ENCODE measurements around the gene PLA2G6. TPM values are rescaled to one million over a fixed set of nuclear protein-coding genes. Genes with fewer than 3 reads are reported as not detected.
A peak's percentile ranks its signal among the peaks of the same experiment; 100 is the strongest.

Gene PLA2G6
- total RNA-seq, 4 donors from 2014 or later = 46.0 to 88.4 (median 64.8) TPM

GRCh38 chr22:38215156-38216038 lies 33.8 kb upstream of the PLA2G6 start:
- no peak for DNase-seq (ENCODE audit: low spot score in 2 of 2)
- TF ChIP-seq CTCF (IDR thresholded peaks at IDR 0.05) = no peak
- no peak for TF ChIP-seq POLR2A (IDR thresholded peaks at IDR 0.05)
- H3K4me3 ChIP-seq (ENCODE audit: low read depth, poor library complexity, severe bottlenecking) = no peak overlapping the region
- intact Hi-C loops (cut with DNase I; ENCODE audit: low total_unique reads) = loop anchor here (10.0 kb wide), 1 partner anchor 101 kb away; the partner anchor contains the start of gene BAIAP2L2
- 90 to 92% methylated on average over 11 of the region's 11 CpGs for WGBS, 2 donors

GRCh38 chr22:38214302-38215056 lies 32.8 kb upstream of the PLA2G6 start:
- DNase-seq (ENCODE audit: low spot score in 2 of 2) = peak in 1 of 2 donors; percentile 91
- no peak for TF ChIP-seq POLR2A (IDR thresholded peaks at IDR 0.05)
- no peak for TF ChIP-seq CTCF (IDR thresholded peaks at IDR 0.05)
- 41 to 51% methylated on average over 50 to 79 of the region's 81 CpGs for WGBS, 2 donors
- no peak overlapping the region for H3K4me3 ChIP-seq (ENCODE audit: low read depth, poor library complexity, severe bottlenecking)
- intact Hi-C loops (cut with DNase I; ENCODE audit: low total_unique reads) = loop anchor here (10.0 kb wide), 1 partner anchor 100 kb away; the partner anchor contains the start of gene BAIAP2L2

- DNase-seq (ENCODE audit: low spot score in 2 of 2) = no peak
- no peak overlapping the region for H3K4me3 ChIP-seq (ENCODE audit: low read depth, poor library complexity, severe bottlenecking)
- WGBS, 2 donors = 20 to 39% methylated on average over 6 to 8 of the region's 8 CpGs
Measured at GRCh38 chr22:38213990-38214301, 32.3 kb upstream of the PLA2G6 start.

GRCh38 chr22:38213319-38213989 lies 31.8 kb upstream of the PLA2G6 start:
- TF ChIP-seq CTCF (IDR thresholded peaks at IDR 0.05) (no peak), POLR2A (IDR thresholded peaks at IDR 0.05) (no peak)
- 89 to 90% methylated on average over 6 of the region's 6 CpGs for WGBS, 2 donors
- no peak for DNase-seq (ENCODE audit: low spot score in 2 of 2)
- intact Hi-C loops (cut with DNase I; ENCODE audit: low total_unique reads) = loop anchor here (10.0 kb wide), 1 partner anchor 99 kb away; the partner anchor contains the start of gene BAIAP2L2
- no peak overlapping the region for H3K4me3 ChIP-seq (ENCODE audit: low read depth, poor library complexity, severe bottlenecking)

More at GRCh38 chr22:38213990-38214301, 32.3 kb upstream of the PLA2G6 start:
- intact Hi-C loops (cut with DNase I; ENCODE audit: low total_unique reads) = loop anchor here (10.0 kb wide), 1 partner anchor 99 kb away; the partner anchor contains the start of gene BAIAP2L2
- TF ChIP-seq CTCF (IDR thresholded peaks at IDR 0.05) (no peak), POLR2A (IDR thresholded peaks at IDR 0.05) (no peak)

GRCh38 chr22:38212442-38212841 lies 30.8 kb upstream of the PLA2G6 start:
- DNase-seq (ENCODE audit: low spot score in 2 of 2) = no peak
- TF ChIP-seq CTCF (IDR thresholded peaks at IDR 0.05) (no peak), POLR2A (IDR thresholded peaks at IDR 0.05) (no peak)
- 71 to 77% methylated on average over 2 of the region's 2 CpGs for WGBS, 2 donors
- H3K4me3 ChIP-seq (ENCODE audit: low read depth, poor library complexity, severe bottlenecking) = no peak overlapping the region
- intact Hi-C loops (cut with DNase I; ENCODE audit: low total_unique reads) = loop anchor here (10.0 kb wide), 1 partner anchor 98 kb away; the partner anchor contains the start of gene BAIAP2L2

Data from lower leg skin (tissue), 4 donors.